GM21390 (cell line): Measurements from ENCODE around the gene PLCH1.

Source experiments
- ATAC-seq: cut with Tn5 transposase; IDR thresholded peaks from one replicate; pipeline ENCODE4 v1.9.1; 2021; ENCODE audit not compliant: unreplicated experiment

PLCH1 gene

DNA sequence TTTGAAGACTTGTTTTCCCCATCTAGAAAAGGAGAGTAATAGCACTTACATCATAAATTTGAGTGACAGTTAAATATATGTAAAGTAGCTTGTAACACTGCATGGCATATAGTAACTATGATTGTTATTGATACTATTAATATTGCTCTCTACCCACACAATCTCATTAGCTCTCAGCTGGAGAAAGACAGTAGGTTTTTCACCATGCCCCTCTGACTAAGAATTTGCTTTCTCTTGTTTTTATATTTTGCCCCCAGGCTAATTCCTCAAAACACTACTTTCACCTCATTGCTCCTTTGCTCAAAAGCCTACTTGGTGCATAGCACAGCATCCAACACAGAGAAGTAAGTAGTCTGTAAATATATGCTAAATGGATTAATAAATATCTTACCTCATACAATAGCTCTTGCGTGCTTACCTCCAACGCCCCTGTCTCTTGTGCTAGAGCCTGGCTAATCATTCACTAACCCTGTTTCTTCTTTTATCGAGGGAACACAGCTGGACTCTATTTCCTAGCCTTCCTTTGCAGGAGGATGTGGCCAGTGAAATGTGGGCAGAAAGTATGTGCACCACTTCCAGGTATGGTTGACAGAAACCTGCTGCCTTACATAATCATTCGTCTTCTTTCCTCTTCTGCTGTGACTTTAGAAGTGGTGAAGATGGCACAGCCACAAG is 190.0 kb downstream of the PLCH1 start:
- peak; percentile 75 for ATAC-seq

- ATAC-seq = peak; percentile 45
These were observed 191.1 kb downstream of the PLCH1 start for GRCh38 chr3:155553780-155554179.

- no peak for ATAC-seq
These were observed 191.5 kb downstream of the PLCH1 start for GRCh38 chr3:155553326-155553725.

DNA sequence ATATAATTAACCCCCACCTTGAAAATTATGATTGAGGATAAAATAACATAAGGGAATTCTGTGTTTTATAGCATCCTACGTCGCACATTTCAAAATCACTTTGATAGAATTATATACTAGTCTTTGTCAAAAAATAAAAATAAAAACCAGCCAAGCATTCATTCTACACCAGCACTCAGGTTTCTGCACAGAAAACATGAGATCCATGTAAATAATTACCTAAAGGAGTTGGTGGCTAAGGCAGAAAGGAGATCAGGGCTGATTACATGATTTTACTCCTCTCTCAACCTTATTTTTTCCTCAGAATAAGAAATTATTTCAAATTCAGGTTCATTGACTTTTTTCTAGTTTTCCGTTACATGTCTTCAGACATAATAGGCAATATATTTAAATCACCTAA is 194.5 kb downstream of the PLCH1 start:
- no peak for ATAC-seq

DNA sequence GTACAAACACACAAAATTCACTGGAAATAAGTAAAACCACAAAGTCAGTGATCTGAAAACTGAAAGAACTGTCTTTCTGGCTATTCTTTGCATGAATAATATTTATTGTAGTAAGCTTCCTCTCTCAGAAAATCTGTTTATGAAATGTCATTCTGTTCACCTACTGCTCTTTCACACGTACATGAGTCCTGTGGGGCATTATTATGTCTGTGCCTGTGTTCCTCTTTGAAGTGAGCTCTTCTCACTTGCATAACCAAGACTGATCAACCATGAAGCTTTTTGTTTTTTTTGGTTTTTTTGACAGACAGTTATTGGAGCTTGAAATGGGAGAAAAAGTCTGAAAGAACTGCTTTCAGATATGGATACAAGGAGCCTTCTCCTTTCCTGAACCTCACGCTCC is 195.8 kb downstream of the PLCH1 start:
- ATAC-seq = peak; percentile 86

DNA sequence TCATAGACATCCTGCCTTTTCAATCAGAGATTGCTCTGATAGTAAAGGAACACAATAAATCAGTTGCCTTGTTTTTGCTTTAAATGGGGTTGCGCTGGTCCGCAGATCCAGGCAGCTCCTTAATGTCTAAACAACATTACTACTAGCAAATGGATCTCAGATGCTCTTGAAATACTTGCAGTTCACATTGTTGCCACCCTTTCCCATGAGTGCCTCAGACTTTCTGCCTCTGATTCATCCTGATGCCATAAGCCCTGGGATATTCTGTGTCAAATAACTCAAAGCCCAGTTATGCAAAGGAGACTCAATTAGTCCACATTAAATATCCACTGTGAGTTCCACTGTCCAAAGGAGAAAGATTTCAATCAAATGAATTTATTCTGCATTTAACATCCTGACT is 196.7 kb downstream of the PLCH1 start:
- no peak for ATAC-seq

GRCh38 chr3:155535098-155535497 is 209.8 kb downstream of the PLCH1 start:
- no peak for ATAC-seq

DNA sequence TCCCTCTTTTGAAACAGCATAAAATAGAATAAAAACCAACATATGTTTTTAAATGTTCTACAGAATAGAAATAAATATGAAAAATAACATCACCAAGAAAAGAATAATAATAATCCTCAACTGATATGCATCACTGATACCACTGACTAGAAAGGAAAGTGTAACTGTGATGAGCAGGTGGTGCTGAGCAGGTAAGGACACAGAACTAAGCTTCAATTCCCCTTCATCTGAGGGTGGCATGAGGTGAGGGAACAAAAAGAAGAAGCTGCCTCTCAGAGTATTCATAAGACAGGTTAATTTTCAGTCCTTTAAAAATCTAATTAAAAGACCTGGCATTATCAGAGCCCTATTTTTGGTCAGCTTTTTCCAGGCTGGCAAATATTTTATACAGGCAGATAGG is 216.3 kb downstream of the PLCH1 start:
- ATAC-seq = no peak

GRCh38 chr3:155525324-155525833 is 219.5 kb downstream of the PLCH1 start:
- no peak for ATAC-seq

GRCh38 chr3:155520463-155520862 is 224.4 kb downstream of the PLCH1 start:
- ATAC-seq = no peak

- peak; percentile 46 for ATAC-seq
These were observed 225.8 kb downstream of the PLCH1 start for GRCh38 chr3:155519078-155519477.

GRCh38 chr3:155517903-155518302 is 227.0 kb downstream of the PLCH1 start:
- no peak for ATAC-seq

- ATAC-seq = no peak
These were observed 228.4 kb downstream of the PLCH1 start for GRCh38 chr3:155516439-155516838.

- ATAC-seq = no peak
These were observed 232.0 kb downstream of the PLCH1 start for GRCh38 chr3:155512867-155513261.

- ATAC-seq = no peak
These were observed 232.6 kb downstream of the PLCH1 start for GRCh38 chr3:155512175-155512866.

DNA sequence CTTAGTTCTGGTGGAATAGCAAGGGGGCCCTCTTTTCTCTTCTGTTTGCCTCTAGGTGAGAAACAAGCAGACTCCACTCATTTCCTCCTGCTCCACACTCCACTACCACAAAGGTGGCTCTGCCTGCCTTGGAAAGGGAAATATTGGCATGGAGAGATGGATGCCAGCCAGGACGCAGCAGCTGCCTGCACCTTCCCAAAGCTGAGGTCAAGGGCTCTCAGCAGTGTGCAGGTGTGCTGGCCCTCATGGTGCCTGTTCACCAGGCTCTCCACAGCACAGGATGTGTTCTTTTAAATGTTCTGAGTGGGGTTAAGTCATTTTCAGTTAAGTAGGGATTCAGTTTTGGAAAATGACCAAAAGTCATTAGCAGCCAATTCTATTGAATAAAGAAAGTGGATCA is 240.2 kb downstream of the PLCH1 start:
- no peak for ATAC-seq

DNA sequence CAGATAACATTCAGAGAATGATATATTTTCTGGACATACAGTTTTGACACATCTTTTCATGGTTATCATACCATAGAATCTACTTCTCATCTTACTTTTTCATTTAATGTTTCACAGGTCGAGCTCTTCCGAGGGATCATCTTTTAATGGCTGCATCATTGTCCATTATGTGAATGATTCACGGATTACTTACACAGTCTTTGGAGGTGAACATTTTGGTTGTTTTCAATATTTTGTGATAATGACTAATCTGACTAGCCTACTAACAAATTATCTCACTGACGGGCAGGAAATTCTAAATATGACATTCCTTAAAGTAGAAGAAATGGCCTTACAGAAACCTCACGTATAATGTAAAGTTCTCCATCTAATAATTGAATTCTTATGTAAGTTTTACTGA is 242.2 kb downstream of the PLCH1 start:
- ATAC-seq = no peak

GRCh38 chr3:155500194-155500818 is 244.6 kb downstream of the PLCH1 start:
- ATAC-seq = no peak

DNA sequence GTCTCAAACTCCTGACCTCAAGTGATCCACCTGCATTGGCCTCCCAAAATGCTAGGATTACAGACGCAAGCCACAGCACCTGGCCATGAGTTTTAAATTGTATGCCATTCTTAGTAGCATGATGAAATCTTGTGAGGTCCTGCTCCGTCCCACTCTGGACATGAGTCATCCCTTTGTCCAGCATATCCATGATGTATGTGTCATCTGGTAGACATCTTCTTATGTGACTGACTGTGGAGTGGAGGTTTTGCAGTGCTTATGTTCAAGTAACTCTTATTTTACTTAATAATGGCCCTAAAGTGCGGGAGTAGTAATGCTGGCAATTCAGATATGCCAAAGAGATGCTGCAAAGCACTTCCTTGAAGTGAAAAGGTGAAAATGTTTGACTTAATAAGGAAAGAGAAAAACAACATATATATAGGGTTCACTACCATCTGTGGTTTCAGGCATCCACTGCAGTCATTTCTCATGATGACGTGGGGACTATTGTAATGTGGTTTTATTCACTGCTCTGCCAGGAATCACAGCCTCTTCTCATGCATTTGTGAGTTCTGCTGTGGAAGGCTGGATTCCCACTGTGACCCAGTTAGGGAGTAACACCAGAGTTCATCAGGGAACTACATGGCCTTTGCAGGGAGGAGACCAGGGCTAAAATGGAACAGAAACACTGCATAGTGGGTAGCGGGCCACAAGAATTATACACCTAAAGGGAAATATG is 246.8 kb downstream of the PLCH1 start:
- no peak for ATAC-seq

- no peak for ATAC-seq
These were observed 248.7 kb downstream of the PLCH1 start for GRCh38 chr3:155496206-155496605.

- peak; percentile 80 for ATAC-seq
These were observed 249.5 kb downstream of the PLCH1 start for GRCh38 chr3:155495387-155495786.
